Fibroblast of villous mesenchyme (primary cell): ENCODE measurements around the gene SERPINA3. TPM values are rescaled to one million over a fixed set of nuclear protein-coding genes. Genes with fewer than 3 reads are reported as not detected.

Source experiments
- DNase-seq: peaks from one replicate; pipeline ENCODE4 v3.0.0-alpha.2; 2010; ENCODE audit warnings: low read depth
- H3K4me3 ChIP-seq: 2 replicates; pipeline ENCODE4 v1.5.1; 2011; ENCODE audit warnings: low read depth, mild to moderate bottlenecking, low read length
- CTCF ChIP-seq: IDR thresholded peaks from 2 replicates; pipeline ENCODE4 v1.5.1; 2012; ENCODE audit warnings: low read depth, mild to moderate bottlenecking, low read length; ENCODE audit not compliant: insufficient read depth
- total RNA-seq: library from RNA; depleted of rRNA; stranded (reverse); fragments of >200 nt; gene quantifications from 2 replicates; pipeline ENCODE4 v1.2.3, GENCODE V29; 2012

SERPINA3 gene
- total RNA-seq, 1 donor, result not detected

GRCh38 chr14:94593749-94594431, 18.3 kb upstream of the SERPINA3 start:
- no peak for TF ChIP-seq CTCF
- no peak for DNase-seq
- no peak overlapping the region for H3K4me3 ChIP-seq

- no peak for DNase-seq
- no peak for TF ChIP-seq CTCF
- H3K4me3 ChIP-seq, result no peak overlapping the region
These were observed 17.8 kb upstream of the SERPINA3 start for GRCh38 chr14:94594441-94594840.

- no peak for TF ChIP-seq CTCF
- DNase-seq, result no peak
- H3K4me3 ChIP-seq, result no peak overlapping the region
These were observed 16.3 kb upstream of the SERPINA3 start for GRCh38 chr14:94595912-94596311.

GRCh38 chr14:94596361-94596760, 15.8 kb upstream of the SERPINA3 start:
- TF ChIP-seq CTCF, result no peak
- no peak overlapping the region for H3K4me3 ChIP-seq
- DNase-seq, result no peak

GRCh38 chr14:94597788-94598187, 14.4 kb upstream of the SERPINA3 start:
- no peak overlapping the region for H3K4me3 ChIP-seq
- DNase-seq, result no peak
- TF ChIP-seq CTCF, result no peak

GRCh38 chr14:94598506-94598815, 13.7 kb upstream of the SERPINA3 start:
- no peak for TF ChIP-seq CTCF
- no peak overlapping the region for H3K4me3 ChIP-seq
- DNase-seq, result no peak
